Ishikawa (cell line): ENCODE data around the gene SNAP29.

Experiments used
- CEBPB ChIP-seq: IDR thresholded peaks from 2 replicates; pipeline ENCODE4 v1.6.1; 2012
- CREB1 ChIP-seq: IDR thresholded peaks from 2 replicates; pipeline ENCODE4 v1.6.1; 2012; ENCODE audit warnings: low read depth
- EP300 ChIP-seq: IDR thresholded peaks from 2 replicates; pipeline ENCODE4 v1.6.1; 2012; ENCODE audit warnings: borderline replicate concordance
- FOXM1 ChIP-seq: IDR thresholded peaks from 2 replicates; pipeline ENCODE4 v1.6.1; 2012; ENCODE audit warnings: low read depth, borderline replicate concordance
- RAD21 ChIP-seq: IDR thresholded peaks from 2 replicates; pipeline ENCODE4 v1.6.1; 2012; ENCODE audit warnings: low read depth
- REST ChIP-seq: IDR thresholded peaks from 2 replicates; pipeline ENCODE4 v1.6.1; 2012; ENCODE audit warnings: low read depth, mild to moderate bottlenecking
- TAF1 ChIP-seq: IDR thresholded peaks from 2 replicates; pipeline ENCODE4 v1.6.1; 2012; ENCODE audit warnings: low read depth, mild to moderate bottlenecking
- TCF12 ChIP-seq: IDR thresholded peaks from 2 replicates; pipeline ENCODE4 v1.6.1; 2012; ENCODE audit warnings: low read depth
- ZBTB7A ChIP-seq: IDR thresholded peaks from 2 replicates; pipeline ENCODE4 v1.6.1; 2012; ENCODE audit warnings: low read depth
- TF ChIP-seq, protein P1 (sequence below): IDR thresholded peaks from 2 replicates; pipeline ENCODE4 v1.6.1; 2012
- TF ChIP-seq, protein P2 (sequence below): IDR thresholded peaks from 2 replicates; pipeline ENCODE4 v1.6.1; 2012

DNA sequence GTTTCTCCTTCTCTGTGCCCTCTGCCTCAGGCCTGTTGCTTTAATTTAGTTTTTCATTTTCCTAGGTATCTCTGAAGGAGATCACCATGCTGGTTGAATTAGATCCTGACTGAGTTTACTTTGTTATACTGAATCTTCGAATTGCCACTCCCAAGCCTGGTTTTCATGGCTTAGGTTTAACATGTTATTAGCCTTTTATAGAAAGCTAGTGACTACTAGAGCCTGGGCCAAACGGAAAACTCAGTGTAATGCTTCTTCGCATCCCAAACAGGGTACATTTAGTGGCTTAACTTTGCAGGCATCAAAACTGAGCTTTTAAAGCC, 62.0 kb downstream of the SNAP29 start:
- TF ChIP-seq, protein P1, sequence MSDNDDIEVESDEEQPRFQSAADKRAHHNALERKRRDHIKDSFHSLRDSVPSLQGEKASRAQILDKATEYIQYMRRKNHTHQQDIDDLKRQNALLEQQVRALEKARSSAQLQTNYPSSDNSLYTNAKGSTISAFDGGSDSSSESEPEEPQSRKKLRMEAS, result no peak
- TF ChIP-seq TCF12, result no peak
- TF ChIP-seq RAD21, result no peak
- TF ChIP-seq TAF1, result no peak
- no peak for TF ChIP-seq ZBTB7A
- TF ChIP-seq REST, result no peak
- TF ChIP-seq CREB1, result no peak
- TF ChIP-seq FOXM1, result no peak
- TF ChIP-seq, protein P2, sequence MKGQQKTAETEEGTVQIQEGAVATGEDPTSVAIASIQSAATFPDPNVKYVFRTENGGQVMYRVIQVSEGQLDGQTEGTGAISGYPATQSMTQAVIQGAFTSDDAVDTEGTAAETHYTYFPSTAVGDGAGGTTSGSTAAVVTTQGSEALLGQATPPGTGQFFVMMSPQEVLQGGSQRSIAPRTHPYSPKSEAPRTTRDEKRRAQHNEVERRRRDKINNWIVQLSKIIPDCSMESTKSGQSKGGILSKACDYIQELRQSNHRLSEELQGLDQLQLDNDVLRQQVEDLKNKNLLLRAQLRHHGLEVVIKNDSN, result no peak
- TF ChIP-seq EP300, result no peak
- no peak for TF ChIP-seq CEBPB
